Activated CD4-positive, alpha-beta T cell treated with anti-CD3 and anti-CD28 coated beads, Interleukin-2, amount 10 ng/mL, durations not matched to agents 7 days and 5 days (primary cell): ENCODE measurements around the gene SLC36A4. TPM values are rescaled to one million over a fixed set of nuclear protein-coding genes. Genes with fewer than 3 reads are reported as not detected.
"Not testable (repeated sequence)": the region's sequence is repeated elsewhere in the genome, so short reads cannot be mapped to it uniquely, and the experiment has no call there.

Experiments used
- CTCF ChIA-PET: fragments of 350-600 bp; sonication (Branson Sonifier 250); formaldehyde crosslinking; loops from one replicate; lab custom pipeline; 2021; ENCODE audit warnings: antibody characterized with exemption; lab: Charles Lee
- POLR2A ChIA-PET: fragments of 350-600 bp; sonication (Branson Sonifier 250); formaldehyde crosslinking; loops from one replicate; lab custom pipeline; 2021; ENCODE audit warnings: antibody characterized with exemption; lab: Charles Lee
- DNase-seq: peaks from one replicate; pipeline ENCODE4 v3.0.0-alpha.2; 2020
- H3K27ac Mint-ChIP-seq: one replicate; pipeline ENCODE4 v1.8.0; 2021; ENCODE audit warnings: mild to moderate bottlenecking, moderate library complexity, mixed read lengths
- H3K27me3 Mint-ChIP-seq: one replicate; pipeline ENCODE4 v1.8.0; 2021; ENCODE audit warnings: mixed read lengths
- H3K36me3 Mint-ChIP-seq: one replicate; pipeline ENCODE4 v1.8.0; 2021; ENCODE audit warnings: low read depth, mixed read lengths
- H3K4me1 Mint-ChIP-seq: one replicate; pipeline ENCODE4 v1.8.0; 2021; ENCODE audit warnings: mixed read lengths
- H3K4me3 Mint-ChIP-seq: one replicate; pipeline ENCODE4 v1.8.0; 2021; ENCODE audit warnings: mild to moderate bottlenecking, moderate library complexity, mixed read lengths
- H3K9me3 Mint-ChIP-seq: one replicate; pipeline ENCODE4 v1.8.0; 2021; ENCODE audit warnings: mixed read lengths
- total RNA-seq, 2 experiments: library from RNA; stranded (reverse); gene quantifications; one replicate each; pipeline ENCODE4 v1.2.3, GENCODE V29; 2021

SLC36A4 gene
- total RNA-seq, 2 experiments from 2014 or later: 10.8 to 11.4 TPM

GRCh38 chr11:93133488-93134109, 64.2 kb downstream of the SLC36A4 start:
- POLR2A ChIA-PET: no interaction called here
- CTCF ChIA-PET: no interaction called here
- no peak for DNase-seq
- Mint-ChIP-seq H3K9me3 (peaks cover 3% of the 10 kb centered on the region), H3K4me1 (no peaks in the 10 kb centered on the region), H3K27me3 (no peaks in the 10 kb centered on the region), H3K36me3 (peaks cover 2% of the 10 kb centered on the region), H3K27ac (no peak overlapping the region), H3K4me3 (no peak overlapping the region)

- DNase-seq: no peak
- H3K27me3 Mint-ChIP-seq: peaks cover 2% of the 10 kb centered on the region
- ChIA-PET POLR2A (no interaction called here), CTCF (no interaction called here)
- H3K4me3 Mint-ChIP-seq: no peak overlapping the region
- H3K36me3 Mint-ChIP-seq: peaks cover 2% of the 10 kb centered on the region
- no peak overlapping the region for H3K27ac Mint-ChIP-seq
- H3K4me1 Mint-ChIP-seq: no peaks in the 10 kb centered on the region
- peaks cover 3% of the 10 kb centered on the region for H3K9me3 Mint-ChIP-seq
Observed at GRCh38 chr11:93132836-93133235, 65.0 kb downstream of the SLC36A4 start.

- peaks cover 3% of the 10 kb centered on the region for H3K9me3 Mint-ChIP-seq
- peaks cover 2% of the 10 kb centered on the region for H3K36me3 Mint-ChIP-seq
- H3K4me1 Mint-ChIP-seq: no peaks in the 10 kb centered on the region
- DNase-seq: no peak
- no peak overlapping the region for H3K4me3 Mint-ChIP-seq
- POLR2A ChIA-PET: no interaction called here
- CTCF ChIA-PET: no interaction called here
- H3K27ac Mint-ChIP-seq: no peak overlapping the region
- peaks cover 4% of the 10 kb centered on the region for H3K27me3 Mint-ChIP-seq
Observed at GRCh38 chr11:93131709-93132108, 66.1 kb downstream of the SLC36A4 start.

GRCh38 chr11:93128574-93128973, 69.2 kb downstream of the SLC36A4 start:
- no peak for DNase-seq
- ChIA-PET CTCF (no interaction called here), POLR2A (no interaction called here)
- Mint-ChIP-seq H3K4me1 (no peaks in the 10 kb centered on the region), H3K4me3 (no peak overlapping the region), H3K27ac (no peak overlapping the region), H3K9me3 (peaks cover 3% of the 10 kb centered on the region), H3K36me3 (no peaks in the 10 kb centered on the region), H3K27me3 (peaks cover 12% of the 10 kb centered on the region)

- Mint-ChIP-seq H3K4me1 (no peaks in the 10 kb centered on the region), H3K9me3 (peaks cover 3% of the 10 kb centered on the region)
Observed at GRCh38 chr11:93123351-93123898, 74.4 kb downstream of the SLC36A4 start.

DNA sequence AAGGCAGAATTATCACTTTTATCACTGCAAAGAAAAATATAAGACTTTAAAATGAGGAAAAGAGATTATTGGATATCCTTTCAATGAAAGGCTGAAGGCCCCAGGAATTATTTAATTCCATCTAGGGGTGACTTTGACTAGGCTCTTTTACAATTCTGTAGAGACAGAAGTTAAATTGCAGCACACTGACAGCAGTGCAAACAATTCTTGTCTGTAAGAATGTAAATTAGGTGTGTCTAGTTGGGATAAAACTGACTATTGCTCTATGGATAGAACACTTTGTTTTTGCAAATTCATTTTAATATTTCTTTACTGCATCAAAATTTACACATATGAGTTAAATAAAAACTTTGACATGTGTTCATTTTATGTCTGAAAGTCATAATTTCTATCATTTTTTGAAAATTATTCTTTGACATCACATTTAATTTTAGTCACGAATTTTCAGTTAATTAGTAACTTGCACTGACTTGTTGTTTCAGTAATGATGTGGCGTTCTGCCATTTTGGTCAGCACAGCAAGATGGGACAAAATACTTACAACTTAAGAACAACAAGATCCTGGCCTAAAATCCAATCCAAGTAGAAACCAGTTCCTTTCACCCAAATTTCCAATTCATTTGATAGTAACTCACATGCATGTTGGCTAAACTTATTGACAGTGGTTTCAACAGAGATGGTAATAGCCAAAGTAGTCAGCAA, 75.1 kb downstream of the SLC36A4 start:
- no peaks in the 10 kb centered on the region for H3K4me1 Mint-ChIP-seq
- ChIA-PET POLR2A (no interaction called here), CTCF (no interaction called here)
- no peak overlapping the region for H3K27ac Mint-ChIP-seq
- no peak for DNase-seq
- peaks cover 3% of the 10 kb centered on the region for H3K9me3 Mint-ChIP-seq
- no peaks in the 10 kb centered on the region for H3K36me3 Mint-ChIP-seq
- H3K27me3 Mint-ChIP-seq: peaks cover 25% of the 10 kb centered on the region
- no peak overlapping the region for H3K4me3 Mint-ChIP-seq

More at GRCh38 chr11:93123351-93123898, 74.4 kb downstream of the SLC36A4 start:
- Mint-ChIP-seq H3K27ac (no peak overlapping the region), H3K36me3 (no peaks in the 10 kb centered on the region), H3K4me3 (no peak overlapping the region), H3K27me3 (peaks cover 24% of the 10 kb centered on the region)
- CTCF ChIA-PET: no interaction called here
- no peak for DNase-seq
- POLR2A ChIA-PET: no interaction called here

DNA sequence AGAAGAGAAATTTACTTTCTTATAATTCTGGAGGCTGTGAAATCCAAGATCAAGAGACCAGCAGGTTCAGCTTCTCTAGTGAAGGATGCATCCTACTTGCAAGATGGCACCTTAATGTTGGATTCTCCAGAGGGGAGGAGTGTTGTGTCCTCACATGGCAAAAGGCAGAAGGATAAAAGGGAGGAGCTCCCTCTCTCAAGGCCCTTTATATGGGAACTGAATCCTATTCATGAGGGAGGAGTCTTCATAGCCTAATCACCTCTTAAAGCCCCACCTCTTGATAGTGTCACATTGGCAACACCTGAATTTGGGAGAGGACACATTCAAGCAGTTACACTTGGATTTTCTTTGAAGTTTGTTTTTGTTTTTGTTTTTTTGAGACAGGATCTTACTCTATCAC, 79.5 kb downstream of the SLC36A4 start:
- no peaks in the 10 kb centered on the region for H3K9me3 Mint-ChIP-seq
- no peak for DNase-seq
- H3K27me3 Mint-ChIP-seq: peaks cover 17% of the 10 kb centered on the region
- no peaks in the 10 kb centered on the region for H3K4me1 Mint-ChIP-seq
- no peak overlapping the region for H3K4me3 Mint-ChIP-seq
- H3K36me3 Mint-ChIP-seq: no peaks in the 10 kb centered on the region
- POLR2A ChIA-PET: no interaction called here
- CTCF ChIA-PET: no interaction called here
- no peak overlapping the region for H3K27ac Mint-ChIP-seq

- no peak overlapping the region for H3K4me3 Mint-ChIP-seq
- ChIA-PET POLR2A (no interaction called here), CTCF (no interaction called here)
- peaks cover 17% of the 10 kb centered on the region for H3K27me3 Mint-ChIP-seq
- DNase-seq: no peak
- no peaks in the 10 kb centered on the region for H3K9me3 Mint-ChIP-seq
- no peak overlapping the region for H3K27ac Mint-ChIP-seq
- H3K4me1 Mint-ChIP-seq: no peaks in the 10 kb centered on the region
- no peaks in the 10 kb centered on the region for H3K36me3 Mint-ChIP-seq
Observed at GRCh38 chr11:93117565-93117964, 80.2 kb downstream of the SLC36A4 start.

- ChIA-PET CTCF (no interaction called here), POLR2A (no interaction called here)
- DNase-seq: no peak
- Mint-ChIP-seq H3K27ac (no peak overlapping the region), H3K27me3 (peaks cover 16% of the 10 kb centered on the region), H3K9me3 (no peaks in the 10 kb centered on the region), H3K4me1 (no peaks in the 10 kb centered on the region), H3K36me3 (no peaks in the 10 kb centered on the region), H3K4me3 (no peak overlapping the region)
Observed at GRCh38 chr11:93116641-93117441, 81.0 kb downstream of the SLC36A4 start.

GRCh38 chr11:93114304-93114703, 83.5 kb downstream of the SLC36A4 start:
- Mint-ChIP-seq H3K27me3 (peaks cover 11% of the 10 kb centered on the region), H3K27ac (no peak overlapping the region), H3K4me3 (no peak overlapping the region), H3K4me1 (peaks cover 4% of the 10 kb centered on the region), H3K9me3 (no peaks in the 10 kb centered on the region), H3K36me3 (no peaks in the 10 kb centered on the region)
- no peak for DNase-seq
- POLR2A ChIA-PET: no interaction called here
- CTCF ChIA-PET: interaction anchor here (1.4 kb wide), 1 partner anchor 17 kb away, joined by 3 read pairs; no protein-coding TSS in a partner anchor

- Mint-ChIP-seq H3K4me1 (peaks cover 4% of the 10 kb centered on the region), H3K9me3 (no peaks in the 10 kb centered on the region), H3K27me3 (peaks cover 9% of the 10 kb centered on the region), H3K4me3 (no peak overlapping the region), H3K27ac (no peak overlapping the region), H3K36me3 (no peaks in the 10 kb centered on the region)
- CTCF ChIA-PET: interaction anchor here (1.4 kb wide), 1 partner anchor 17 kb away, joined by 3 read pairs; no protein-coding TSS in a partner anchor
- no peak for DNase-seq
- POLR2A ChIA-PET: no interaction called here
Observed at GRCh38 chr11:93113824-93114223, 84.0 kb downstream of the SLC36A4 start.

DNA sequence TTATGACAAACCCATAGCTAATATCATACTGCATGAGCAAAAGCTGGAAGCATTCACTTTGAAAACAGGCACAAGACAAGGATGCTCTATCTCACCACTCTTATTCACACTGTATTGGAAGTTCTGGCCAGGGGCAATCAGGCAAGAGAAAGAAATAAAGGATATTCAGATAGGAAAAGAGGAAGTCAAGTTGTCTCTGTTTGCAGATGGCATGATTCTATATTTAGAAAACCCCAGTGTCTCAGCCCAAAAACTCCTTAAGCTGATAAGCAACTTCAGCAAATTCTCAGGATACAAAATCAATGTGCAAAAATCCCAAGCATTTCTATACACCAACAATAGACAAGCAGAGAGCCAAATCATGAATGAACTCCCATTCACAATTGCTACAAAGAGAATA, 86.6 kb downstream of the SLC36A4 start:
- POLR2A ChIA-PET, H3K27ac Mint-ChIP-seq, H3K4me3 Mint-ChIP-seq, H3K36me3 Mint-ChIP-seq, H3K27me3 Mint-ChIP-seq, DNase-seq, H3K9me3 Mint-ChIP-seq, H3K4me1 Mint-ChIP-seq, CTCF ChIA-PET: not testable (repeated sequence)

DNA sequence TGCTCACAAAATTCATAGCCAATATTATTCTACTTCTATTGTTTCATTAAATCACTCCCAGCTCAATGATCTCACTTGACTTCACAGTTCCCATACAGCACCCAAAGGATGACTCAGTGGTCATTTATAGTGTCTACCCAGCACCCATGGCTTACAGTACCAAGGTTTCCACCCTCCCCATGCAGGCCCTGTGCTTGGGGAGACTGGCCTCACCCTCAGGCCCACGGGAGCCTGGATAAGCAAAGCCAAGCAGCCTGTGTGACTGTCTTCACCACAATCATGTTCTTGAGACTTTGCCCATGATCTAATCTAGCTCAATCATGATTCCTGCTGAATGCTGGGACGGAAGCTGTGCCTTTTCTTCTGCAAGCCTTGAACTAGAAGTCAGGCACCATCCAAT, 97.6 kb downstream of the SLC36A4 start:
- Mint-ChIP-seq H3K4me1 (no peaks in the 10 kb centered on the region), H3K4me3 (no peak overlapping the region), H3K27ac (no peak overlapping the region), H3K9me3 (peaks cover 3% of the 10 kb centered on the region), H3K27me3 (peaks cover 1% of the 10 kb centered on the region), H3K36me3 (no peaks in the 10 kb centered on the region)
- ChIA-PET CTCF (no interaction called here), POLR2A (no interaction called here)
- DNase-seq: no peak
